HCT116 (cell line): ENCODE results near the gene JCAD. TPM values are rescaled to one million over a fixed set of nuclear protein-coding genes. Genes with fewer than 3 reads are reported as not detected.

ENCODE experiments used
- ATAC-seq: fragments of 200-7000 bp; cut with Tn5 transposase; 2 replicates; pipeline ENCODE4 v1.9.1; 2020; ENCODE audit warnings: mild to moderate bottlenecking, moderate library complexity
- BruUV-seq: library from RNA; stranded (reverse); fragments of 400-500 nt; replicated peaks from 2 replicates; lab custom pipeline; 2021; lab: Mats Ljungman, UMichigan
- CTCF ChIA-PET: fragments of 300-600 bp; sonication (Branson Sonifier 250); formaldehyde crosslinking; loops from one replicate; lab custom pipeline; 2021; ENCODE audit warnings: antibody characterized with exemption; lab: Charles Lee
- POLR2A ChIA-PET: fragments of 300-600, 350-600 bp; sonication (Branson Sonifier 250); formaldehyde crosslinking; loops from one replicate; lab custom pipeline; 2021; ENCODE audit warnings: antibody characterized with exemption; lab: Charles Lee
- RAD21 ChIA-PET, 2 experiments: fragments of 300-600 bp; sonication (Branson Sonifier 250); formaldehyde crosslinking; loops; one replicate each; lab custom pipeline; 2023; ENCODE audit warnings: low total read pairs in 2 of 2; ENCODE audit not compliant: uncharacterized antibody in 2 of 2, unreplicated experiment in 2 of 2, low non-redundant PET in 1 of 2; lab: Charles Lee
- DNase-seq: peaks from one replicate; pipeline ENCODE4 v3.0.0-alpha.2; 2010; ENCODE audit warnings: low read depth, low spot score
- H2AFZ ChIP-seq: fragments of 200-600 bp; shearing (Covaris generic), sonication (generic); 2 replicates; pipeline ENCODE4 v1.6.1; 2017; ENCODE audit warnings: low read depth, mixed run types, mixed read lengths, antibody characterized with exemption, low read length; ENCODE audit not compliant: poor library complexity, severe bottlenecking
- H3K27ac ChIP-seq: 2 replicates; pipeline ENCODE4 v1.5.1; 2012; ENCODE audit warnings: low read depth, low read length
- H3K27me3 ChIP-seq: fragments of 200-600 bp; sonication (generic); 2 replicates; pipeline ENCODE4 v1.6.1; 2016; ENCODE audit warnings: mixed run types, low read length, mixed read lengths; ENCODE audit not compliant: insufficient read depth
- H3K36me3 ChIP-seq, 2 experiments: fragments of 200-500 bp in 1 of 2; fragments of 200-600 bp in 1 of 2; sonication (Bioruptor generic) in 1 of 2; sonication (generic) in 1 of 2; 2 replicates each; pipeline versions ENCODE4 v1.5.1 to v1.6.1; 2014 to 2016; ENCODE audit warnings: low read length in 2 of 2, inconsistent platforms in 1 of 2, mixed read lengths in 1 of 2, mixed run types in 1 of 2; ENCODE audit not compliant: insufficient read depth in 2 of 2, control insufficient read depth in 1 of 2
- H3K4me1 ChIP-seq, 2 experiments: fragments of 200-600 bp in 1 of 2; sonication (generic) in 1 of 2; 2 replicates each; pipeline versions ENCODE4 v1.5.1 to v1.6.1; 2012 to 2017; ENCODE audit warnings: low read length in 2 of 2, inconsistent platforms in 1 of 2, mild to moderate bottlenecking in 1 of 2, mixed read lengths in 1 of 2, mixed run types in 1 of 2, moderate library complexity in 1 of 2; ENCODE audit not compliant: insufficient read depth in 2 of 2, control insufficient read depth in 1 of 2
- H3K4me2 ChIP-seq: fragments of 200-600 bp; sonication (generic); 2 replicates; pipeline ENCODE4 v1.6.1; 2017; ENCODE audit warnings: mixed run types, low read length, mixed read lengths
- H3K4me3 ChIP-seq, 2 experiments: fragments of 200-600 bp in 1 of 2; sonication (generic) in 1 of 2; replicated peaks in 1 of 2; 2 replicates each; pipeline ENCODE4 v1.5.1; 2011 to 2016; ENCODE audit warnings: low read length in 2 of 2, control low read depth in 1 of 2, low read depth in 1 of 2, mild to moderate bottlenecking in 1 of 2, mixed read lengths in 1 of 2, mixed run types in 1 of 2
- H3K79me2 ChIP-seq: fragments of 200-600 bp; sonication (generic); 2 replicates; pipeline ENCODE4 v1.6.1; 2017; ENCODE audit warnings: mild to moderate bottlenecking, mixed run types, low read length, moderate library complexity, mixed read lengths; ENCODE audit not compliant: insufficient read depth
- H3K9ac ChIP-seq: fragments of 200-600 bp; sonication (generic); 2 replicates; pipeline ENCODE4 v1.6.1; 2016; ENCODE audit warnings: low read length, mixed read lengths
- H3K9me2 ChIP-seq: fragments of 200-600 bp; sonication (generic), shearing (Covaris generic); 2 replicates; pipeline ENCODE4 v1.6.1; 2017; ENCODE audit warnings: mixed run types, mild to moderate bottlenecking, moderate library complexity; ENCODE audit not compliant: insufficient read depth
- H3K9me3 ChIP-seq, 2 experiments: fragments of 200-500 bp in 1 of 2; fragments of 200-600 bp in 1 of 2; sonication (Bioruptor generic) in 1 of 2; sonication (generic) in 1 of 2; 2 replicates each; pipeline ENCODE4 v1.6.1; 2014 to 2017; ENCODE audit warnings: low read length in 2 of 2, mixed read lengths in 2 of 2, inconsistent platforms in 1 of 2, low read depth in 1 of 2, mild to moderate bottlenecking in 1 of 2, mixed run types in 1 of 2, moderate library complexity in 1 of 2; ENCODE audit not compliant: control insufficient read depth in 1 of 2, insufficient read depth in 1 of 2
- H4K20me1 ChIP-seq: fragments of 200-600 bp; sonication (generic), shearing (Covaris generic); 2 replicates; pipeline ENCODE4 v1.6.1; 2017; ENCODE audit warnings: mixed run types, mild to moderate bottlenecking, moderate library complexity; ENCODE audit not compliant: insufficient read depth
- CBX3 ChIP-seq: IDR thresholded peaks from 2 replicates; pipeline ENCODE4 v1.6.1; 2012; ENCODE audit warnings: low read depth
- CEBPB ChIP-seq: IDR thresholded peaks from 2 replicates; pipeline ENCODE4 v1.6.1; 2012; ENCODE audit warnings: low read depth
- EGR1 ChIP-seq: IDR thresholded peaks from 2 replicates; pipeline ENCODE4 v1.6.1; 2012; ENCODE audit warnings: low read depth
- ELF1 ChIP-seq: IDR thresholded peaks from 2 replicates; pipeline ENCODE4 v1.6.1; 2012; ENCODE audit warnings: low read depth, borderline replicate concordance
- EZH2 ChIP-seq: fragments of 200-600 bp; sonication (generic); IDR thresholded peaks from 2 replicates; pipeline ENCODE4 v1.6.1; 2017; ENCODE audit warnings: antibody characterized with exemption, mixed run types
- FOSL1 ChIP-seq: IDR thresholded peaks from 2 replicates; pipeline ENCODE4 v1.6.1; 2012; ENCODE audit warnings: low read depth
- JUND ChIP-seq: IDR thresholded peaks from 2 replicates; pipeline ENCODE4 v1.6.1; 2012
- MAX ChIP-seq: IDR thresholded peaks from 2 replicates; pipeline ENCODE4 v1.6.1; 2012
- POLR2A ChIP-seq: IDR thresholded peaks from 2 replicates; pipeline ENCODE4 v1.7.0; 2011; ENCODE audit warnings: borderline replicate concordance; ENCODE audit not compliant: insufficient read depth, insufficient read length; ENCODE audit errors: extremely low read depth
- SP1 ChIP-seq: IDR thresholded peaks from 2 replicates; pipeline ENCODE4 v1.6.1; 2012; ENCODE audit warnings: low read depth
- SRF ChIP-seq: IDR thresholded peaks from 2 replicates; pipeline ENCODE4 v1.6.1; 2012; ENCODE audit warnings: low read depth
- TCF7L2 ChIP-seq: IDR thresholded peaks from 2 replicates; pipeline ENCODE4 v1.7.0; 2011; ENCODE audit warnings: borderline replicate concordance, inconsistent platforms; ENCODE audit not compliant: insufficient read depth, insufficient read length; ENCODE audit errors: extremely low read depth
- YY1 ChIP-seq: IDR thresholded peaks from 2 replicates; pipeline ENCODE4 v1.6.1; 2011; ENCODE audit warnings: low read length, low read depth, moderate library complexity, mild to moderate bottlenecking; ENCODE audit not compliant: insufficient replicate concordance; ENCODE audit errors: extremely low read depth
- ZBTB33 ChIP-seq: IDR thresholded peaks from 2 replicates; pipeline ENCODE4 v1.6.1; 2011; ENCODE audit warnings: mild to moderate bottlenecking, low read length, moderate library complexity; ENCODE audit not compliant: insufficient replicate concordance; ENCODE audit errors: extremely low read depth
- intact Hi-C: fragments of 100-400 bp; cut with micrococcal nuclease; formaldehyde crosslinking; loops from 2 replicates; pipeline ENCODE4 v1.10.0; 2022
- total RNA-seq: library from RNA; stranded (reverse); gene quantifications from one replicate; pipeline ENCODE4 v1.2.1, GENCODE V29; 2021; ENCODE audit not compliant: unreplicated experiment

The JCAD gene
- total RNA-seq, 1 experiment from 2014 or later, result 17.5 TPM

GRCh38 chr10:30042820-30043219 lies 16.6 kb downstream of the JCAD start:
- no peaks in the 10 kb centered on the region for H4K20me1 ChIP-seq
- H3K4me1 ChIP-seq, result no peaks in the 10 kb centered on the region
- H3K79me2 ChIP-seq, result no peaks in the 10 kb centered on the region
- no TSS peak for BruUV-seq
- H3K27me3 ChIP-seq, result no peaks in the 10 kb centered on the region
- H3K9me3 ChIP-seq, result no peaks in the 10 kb centered on the region
- H3K36me3 ChIP-seq, result peaks cover 0 to 12% of the 10 kb centered on the region in 2 experiments; a peak in 2 of 4 replicates
- H3K27ac ChIP-seq, result no peak overlapping the region
- no peak overlapping the region for H3K4me2 ChIP-seq
- ChIA-PET POLR2A (no interaction called here), RAD21 (no interaction called here), CTCF (no interaction called here)
- H2AFZ ChIP-seq, result no peak overlapping the region
- DNase-seq (no peak), ATAC-seq (no peak)
- no peak for TF ChIP-seq JUND
- no peak for TF ChIP-seq SRF
- no peak for TF ChIP-seq TCF7L2
- TF ChIP-seq ELF1, result no peak
- no peak for TF ChIP-seq YY1
- TF ChIP-seq ZBTB33, result no peak
- TF ChIP-seq EZH2, result no peak
- TF ChIP-seq MAX, result no peak
- no peak for TF ChIP-seq SP1
- no peak for TF ChIP-seq FOSL1
- TF ChIP-seq EGR1, result no peak
- no peak for TF ChIP-seq POLR2A
- no peak for TF ChIP-seq CBX3
- TF ChIP-seq CEBPB, result no peak
- intact Hi-C loops, result no loop called here
- no peaks in the 10 kb centered on the region for H3K9me2 ChIP-seq
- H3K4me3 ChIP-seq, result no peak overlapping the region
- no peak overlapping the region for H3K9ac ChIP-seq
